HG03469 (cell line): Measurements from ENCODE around the gene CYSRT1.
"Not testable (repeated sequence)": the region's sequence is repeated elsewhere in the genome, so short reads cannot be mapped to it uniquely, and the experiment has no call there.

Experiments used
- ATAC-seq: cut with Tn5 transposase; IDR thresholded peaks from one replicate; pipeline ENCODE4 v1.9.1; 2021; ENCODE audit warnings: mild to moderate bottlenecking, moderate library complexity, moderate number of reproducible peaks; ENCODE audit not compliant: unreplicated experiment

CYSRT1 gene

DNA sequence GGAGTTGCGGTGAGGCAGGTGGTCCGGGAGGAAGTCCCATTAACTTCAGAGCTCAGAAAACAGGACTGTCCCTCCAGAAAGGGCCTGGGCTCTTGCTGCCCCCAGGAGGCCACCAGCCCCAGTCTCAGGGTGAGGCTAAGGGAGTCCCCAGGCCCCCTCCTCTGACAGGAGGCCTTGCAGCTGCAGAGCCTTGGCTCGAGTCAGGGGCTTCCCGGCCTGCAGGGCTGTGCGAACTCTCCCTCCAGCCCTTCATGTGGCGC lies 22.9 kb downstream of the CYSRT1 start:
- no peak for ATAC-seq

DNA sequence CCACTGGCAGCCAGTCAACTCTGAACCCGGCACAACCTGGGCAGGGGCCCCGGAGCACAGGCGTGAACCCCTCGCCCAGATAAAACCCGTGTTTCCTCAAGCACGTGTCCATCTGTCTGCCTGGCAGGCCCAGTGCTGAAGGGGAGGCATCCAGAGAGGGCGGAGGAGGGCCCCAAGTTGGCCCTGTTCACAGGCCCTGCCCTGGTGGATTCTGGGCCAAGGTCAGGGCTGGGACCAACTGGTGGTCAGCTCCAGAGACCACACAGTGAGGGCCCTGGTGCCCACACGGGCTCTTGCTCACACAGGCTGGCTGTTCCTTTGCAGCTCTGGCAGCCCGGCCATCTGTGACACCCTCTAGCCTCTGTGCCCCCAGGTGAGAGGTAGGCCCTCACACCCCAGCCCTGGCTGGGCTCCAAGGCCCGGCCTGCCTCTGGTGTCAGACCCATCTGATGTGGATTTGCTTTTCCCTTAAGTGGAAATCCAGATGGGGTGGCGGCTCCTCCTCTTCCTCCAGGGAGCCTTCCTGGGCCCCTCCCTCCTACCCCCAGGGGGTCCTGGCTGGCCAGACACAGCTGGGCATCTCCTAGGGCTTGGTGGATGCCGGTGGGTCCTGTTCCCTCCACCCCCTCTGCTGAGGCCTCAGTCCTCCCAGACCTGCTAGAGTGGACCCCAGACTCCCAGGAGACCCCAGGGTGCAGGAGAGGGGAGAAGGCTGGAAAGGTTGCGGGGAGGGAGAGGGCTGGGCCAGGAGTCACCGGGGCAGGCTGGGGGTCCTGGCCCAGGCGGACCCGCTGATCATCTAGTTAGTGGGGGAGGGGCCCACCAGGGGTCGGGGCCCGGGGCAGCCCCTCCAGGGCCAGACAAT lies 25.6 kb downstream of the CYSRT1 start:
- ATAC-seq = no peak

DNA sequence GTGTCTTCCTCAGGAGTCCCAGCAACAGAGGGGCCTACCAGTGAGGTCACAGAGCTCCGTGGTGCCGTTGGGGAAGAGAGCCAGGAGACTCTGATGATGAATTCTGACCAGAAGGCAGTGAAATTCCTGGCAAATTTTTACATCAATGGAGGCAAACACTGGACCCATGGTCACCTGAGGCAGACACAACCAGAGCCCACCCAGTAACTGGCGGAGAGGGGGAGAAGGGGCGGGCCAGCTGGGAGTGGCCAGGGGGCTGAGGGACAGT lies 26.2 kb downstream of the CYSRT1 start, which contains the start of gene STPG3:
TSS of gene STPG3 (plus strand) at position 93 of the 268 bp plus-strand sequence. CDS start at position 94, 1 bp downstream.
- no peak for ATAC-seq

DNA sequence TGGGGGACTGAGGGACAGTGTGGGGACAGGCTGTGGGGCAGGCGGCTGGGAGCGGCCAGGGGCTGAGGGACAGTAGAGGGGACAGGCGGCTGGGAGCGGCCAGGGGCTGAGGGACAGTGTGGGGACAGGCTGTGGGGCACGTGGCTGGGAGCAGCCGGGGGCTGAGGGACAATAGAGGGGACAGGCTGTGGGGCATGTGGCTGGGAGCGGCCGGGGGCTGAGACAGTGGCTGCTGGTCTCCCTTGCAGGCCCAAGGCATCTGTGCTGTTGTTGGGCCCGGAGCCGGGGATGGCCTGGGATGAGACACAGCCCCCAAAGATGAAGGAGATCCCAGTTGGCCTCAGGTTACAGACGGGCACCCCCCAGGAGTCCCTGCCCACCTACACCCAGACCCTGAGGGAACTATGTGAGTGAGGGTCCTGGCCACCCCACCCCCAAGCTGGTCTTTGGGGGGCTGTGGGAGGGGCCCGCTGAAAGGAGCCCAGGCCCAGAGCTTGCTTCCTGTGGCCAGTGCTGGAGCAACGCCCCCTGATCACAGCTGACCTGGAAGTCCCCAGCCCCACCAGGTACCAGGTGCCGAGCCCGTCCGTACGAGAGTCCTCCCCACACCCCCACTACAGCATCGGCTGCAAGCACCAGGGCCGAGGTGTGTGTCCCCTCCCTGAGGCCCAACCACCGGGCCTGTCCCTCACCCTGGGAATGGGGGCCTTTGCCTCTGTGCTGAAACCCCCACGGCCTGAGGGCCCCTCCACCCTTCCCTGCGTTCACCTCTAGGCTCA lies 26.7 kb downstream of the CYSRT1 start:
- no peak for ATAC-seq

DNA sequence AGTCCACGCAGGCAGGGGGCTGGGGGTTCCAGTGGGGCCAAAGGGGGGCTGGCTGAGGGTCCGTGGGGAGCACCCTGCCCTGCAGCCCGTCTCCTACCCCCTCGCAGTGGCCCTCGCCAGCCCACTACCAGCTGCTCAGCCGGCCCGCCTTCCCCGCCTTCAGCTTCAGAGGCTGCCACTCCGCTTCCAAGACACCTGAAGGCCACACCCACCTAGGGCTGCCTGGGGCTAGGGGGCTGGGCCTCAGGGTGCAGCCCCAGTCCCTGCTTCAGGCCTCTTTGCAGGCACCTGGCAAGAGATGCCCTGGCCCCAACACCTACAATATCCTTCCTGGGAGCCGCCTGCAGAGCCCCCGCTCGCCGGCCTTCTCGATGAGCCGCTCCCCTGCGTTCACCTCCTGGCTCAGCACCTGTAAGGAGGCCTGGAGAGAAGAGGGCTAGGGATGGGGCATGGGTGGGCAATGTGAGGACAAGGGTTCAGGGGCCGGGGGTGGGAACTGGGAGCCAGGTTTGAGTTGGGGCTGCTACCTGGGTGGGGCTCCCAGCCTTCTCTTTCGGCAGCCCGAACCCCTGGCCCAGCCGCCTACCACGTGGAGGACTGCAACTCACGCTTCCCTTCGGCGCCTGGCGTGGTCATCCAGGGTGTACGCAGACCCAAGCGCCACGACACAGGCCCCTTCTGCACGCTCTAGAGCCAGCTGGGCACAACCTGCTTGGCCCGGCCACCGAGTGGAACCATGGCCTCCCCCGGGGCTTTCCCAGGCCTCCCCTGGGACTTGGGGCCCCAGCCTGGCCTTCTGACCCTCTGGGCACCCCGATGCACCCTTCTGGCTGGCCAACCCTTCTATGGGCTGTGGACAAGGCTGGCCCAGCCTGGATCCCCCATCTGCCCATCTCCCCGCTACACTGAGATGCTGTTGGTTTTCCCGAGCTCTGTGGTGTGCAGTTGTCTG lies 27.9 kb downstream of the CYSRT1 start:
- ATAC-seq = no peak

DNA sequence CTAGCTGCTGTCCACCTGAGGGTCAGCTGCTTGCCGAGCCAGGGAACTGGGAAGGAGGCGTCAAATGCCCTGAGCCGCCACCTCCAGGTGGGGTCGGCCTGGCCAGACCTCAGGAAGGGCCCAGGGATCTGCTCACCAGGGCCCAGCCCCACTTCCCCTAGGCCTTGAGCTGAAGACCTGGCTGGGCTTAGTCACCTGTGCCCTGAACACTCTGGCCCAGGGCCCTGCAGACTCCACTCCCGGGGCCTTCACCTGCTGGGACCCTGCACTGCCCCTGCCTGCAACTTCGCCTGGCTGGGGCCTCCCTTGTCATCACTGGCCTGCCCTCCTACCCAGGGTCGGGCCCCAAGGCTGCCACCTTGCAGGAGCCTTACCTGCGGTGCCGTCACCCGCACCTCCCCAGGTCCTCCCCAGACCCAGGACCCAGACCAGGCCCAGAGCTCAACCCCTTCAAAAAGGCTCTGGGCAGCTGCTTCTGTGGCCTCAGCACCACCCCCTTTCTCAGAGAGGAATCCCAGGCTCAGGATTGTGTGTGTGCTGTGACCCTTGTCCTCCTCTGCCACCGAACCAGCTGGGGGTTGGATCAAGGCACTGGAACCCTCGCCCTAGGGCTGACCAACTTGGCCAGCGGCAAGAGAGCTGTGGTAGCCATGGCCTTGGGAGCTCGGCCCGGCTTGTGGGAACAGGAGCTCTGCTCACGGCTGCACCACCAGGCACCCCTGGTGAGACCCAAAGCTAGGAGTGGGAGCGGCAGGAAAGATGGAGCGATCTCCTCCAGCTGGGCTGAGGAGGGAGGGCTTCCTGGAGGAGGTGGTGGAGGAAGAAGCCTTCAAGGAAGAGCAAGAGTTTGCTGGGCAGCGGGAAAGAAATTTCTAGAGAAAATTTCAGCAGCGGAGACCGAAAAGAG lies 29.0 kb downstream of the CYSRT1 start:
- no peak for ATAC-seq

DNA sequence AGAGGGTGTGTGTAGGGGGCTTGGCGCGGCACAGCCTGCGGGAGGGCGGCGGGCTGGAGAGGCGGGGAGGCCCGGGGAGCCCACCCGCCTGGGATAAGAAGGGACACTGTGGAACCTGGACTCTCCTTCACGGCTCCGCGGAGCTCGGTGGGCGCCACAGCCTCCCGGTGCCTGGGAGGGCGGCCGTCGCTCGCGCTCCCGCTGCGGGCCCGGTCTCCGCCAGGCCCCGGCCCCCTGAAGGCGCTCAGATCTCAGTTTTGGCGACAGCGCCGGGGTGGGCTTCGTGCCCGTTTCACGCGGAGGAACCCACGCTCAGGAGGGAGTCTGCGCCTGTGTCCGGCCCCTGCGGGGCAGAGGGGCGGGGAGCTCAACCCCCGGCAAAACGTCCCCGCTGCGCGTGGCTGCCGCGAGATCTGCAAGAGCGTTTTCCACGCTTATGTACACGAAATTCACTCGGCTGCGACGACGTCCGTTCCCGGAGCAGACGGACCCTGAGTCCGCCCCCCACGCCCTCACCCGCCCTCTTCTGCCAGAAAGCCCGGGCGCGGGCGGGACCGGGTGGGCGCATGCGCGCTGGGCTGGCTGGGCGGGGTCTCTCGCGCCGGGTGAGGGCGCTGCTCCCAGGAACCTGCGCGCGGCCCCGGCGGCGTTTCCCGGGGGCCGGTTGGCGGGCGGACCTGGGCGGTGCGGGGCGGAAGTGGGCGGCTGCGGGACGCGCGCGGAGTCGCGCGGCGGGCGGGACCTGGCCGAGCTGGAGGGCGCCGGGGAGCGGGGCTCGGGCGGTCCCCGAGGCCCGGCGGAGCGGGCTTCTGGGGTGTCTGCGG lies 29.9 kb downstream of the CYSRT1 start, which contains the start of gene NELFB:
TSS of gene NELFB (plus strand) at position 704 of the 824 bp plus-strand sequence.
- peak; percentile 38 for ATAC-seq

DNA sequence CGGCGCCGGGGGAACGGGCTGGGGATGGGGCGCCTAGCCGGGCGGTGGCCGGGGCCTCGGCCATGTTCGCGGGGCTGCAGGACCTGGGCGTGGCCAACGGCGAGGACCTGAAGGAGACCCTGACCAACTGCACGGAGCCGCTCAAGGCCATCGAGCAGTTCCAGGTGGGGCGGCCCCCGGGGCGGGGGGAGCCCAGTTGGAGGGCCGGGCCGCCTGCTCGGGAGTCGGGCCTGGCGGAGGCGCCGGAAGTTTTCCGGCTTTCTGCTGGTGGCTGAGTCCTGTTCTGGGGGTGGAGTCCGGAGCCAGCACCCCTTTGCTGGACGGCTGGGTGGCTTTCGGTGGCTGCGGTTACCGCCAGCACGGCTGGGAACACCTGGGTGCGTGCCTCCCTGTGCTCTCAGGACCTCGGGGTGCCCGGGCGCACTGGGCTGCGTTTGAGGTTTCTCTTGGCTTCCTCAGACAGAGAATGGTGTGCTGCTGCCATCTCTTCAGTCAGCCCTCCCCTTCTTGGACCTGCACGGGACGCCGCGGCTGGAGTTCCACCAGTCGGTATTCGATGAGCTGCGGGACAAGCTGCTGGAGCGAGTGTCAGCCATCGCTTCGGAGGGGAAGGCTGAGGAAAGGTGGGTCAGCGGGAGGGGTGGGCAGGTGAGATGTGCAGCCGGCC lies 30.6 kb downstream of the CYSRT1 start:
- peak; percentile 31 for ATAC-seq

DNA sequence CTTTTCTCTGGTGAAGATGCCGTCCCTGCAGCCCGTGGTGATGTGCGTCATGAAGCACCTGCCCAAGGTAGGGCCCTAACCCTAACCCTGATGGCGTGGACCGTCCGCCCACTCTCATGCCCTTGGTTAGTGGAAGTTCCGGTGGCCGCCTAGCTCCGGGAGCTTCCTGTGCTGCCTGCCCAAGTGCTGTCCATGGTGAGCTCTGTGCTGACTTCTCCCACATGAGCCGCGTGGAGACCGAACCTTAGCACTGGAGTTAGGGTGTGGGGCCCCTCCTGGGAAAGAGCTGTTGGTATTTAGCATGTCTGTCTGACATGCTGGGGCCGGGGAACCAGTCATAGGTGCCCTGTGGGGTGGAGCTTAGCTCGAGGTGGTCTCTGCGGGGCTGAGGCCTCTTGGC lies 31.4 kb downstream of the CYSRT1 start:
- no peak for ATAC-seq

DNA sequence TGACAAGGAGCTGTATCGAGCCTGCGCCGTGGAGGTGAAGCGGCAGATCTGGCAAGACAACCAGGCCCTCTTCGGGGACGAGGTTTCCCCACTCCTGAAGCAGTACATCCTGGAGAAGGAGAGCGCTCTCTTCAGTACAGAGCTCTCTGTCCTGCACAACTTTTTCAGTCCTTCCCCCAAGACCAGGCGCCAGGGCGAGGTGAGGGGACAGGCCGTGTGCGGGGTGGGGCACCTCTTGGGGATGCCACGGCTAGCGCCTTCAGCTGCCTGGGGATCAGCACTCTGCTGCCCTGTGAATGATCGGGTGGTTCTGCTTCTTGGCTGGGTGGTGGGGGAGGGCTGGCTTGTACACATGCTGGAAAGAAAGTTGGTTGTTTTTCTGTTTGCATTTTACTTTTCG lies 31.9 kb downstream of the CYSRT1 start:
- ATAC-seq = no peak

DNA sequence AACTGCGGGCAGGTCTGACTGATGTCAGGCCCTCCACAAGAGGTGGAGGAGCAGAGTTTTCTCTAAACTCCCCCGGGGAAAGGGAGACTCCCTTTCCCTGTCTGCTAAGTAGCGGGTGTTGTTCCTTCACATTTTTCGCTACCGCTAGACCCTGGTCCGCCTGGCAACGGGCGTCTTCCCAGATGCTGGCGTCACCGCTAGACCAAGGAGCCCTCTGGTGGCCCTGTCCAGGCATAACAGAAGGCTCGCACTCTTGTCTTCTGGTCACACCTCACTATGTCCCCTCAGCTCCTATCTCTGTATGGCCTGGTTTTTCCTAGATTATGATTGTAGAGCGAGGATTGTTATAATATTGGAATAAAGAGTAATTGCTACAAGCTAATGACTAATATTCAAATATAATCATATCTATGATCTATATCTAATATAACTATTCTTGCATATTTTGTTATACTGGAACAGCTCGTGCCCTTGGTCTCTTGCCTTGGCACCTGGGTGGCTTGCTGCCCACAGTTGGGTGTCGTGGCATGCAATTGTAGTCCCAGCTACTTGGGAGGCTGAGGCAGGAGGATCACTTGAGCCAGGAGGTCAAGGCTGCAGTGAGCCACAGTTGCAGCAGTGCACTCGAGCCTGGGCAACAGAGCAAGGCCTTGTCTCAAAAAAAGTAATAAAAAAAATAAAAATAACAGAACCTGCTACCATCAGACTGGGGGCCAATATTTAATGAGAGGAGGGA lies 37.4 kb downstream of the CYSRT1 start:
- not testable (repeated sequence) for ATAC-seq

DNA sequence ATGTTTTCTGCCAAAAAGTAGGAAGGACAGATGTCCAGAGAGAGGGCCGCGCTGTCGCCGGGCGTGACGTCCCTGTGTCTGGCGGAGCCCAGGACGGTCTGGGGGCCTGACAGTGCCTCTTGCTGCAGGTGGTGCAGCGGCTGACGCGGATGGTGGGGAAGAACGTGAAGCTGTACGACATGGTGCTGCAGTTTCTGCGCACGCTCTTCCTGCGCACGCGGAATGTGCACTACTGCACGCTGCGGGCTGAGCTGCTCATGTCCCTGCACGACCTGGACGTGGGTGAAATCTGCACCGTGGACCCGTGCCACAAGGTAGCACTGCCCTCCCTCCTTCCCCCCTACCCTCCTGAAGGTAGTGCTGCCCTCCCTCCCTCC lies 37.9 kb downstream of the CYSRT1 start:
- ATAC-seq = no peak

DNA sequence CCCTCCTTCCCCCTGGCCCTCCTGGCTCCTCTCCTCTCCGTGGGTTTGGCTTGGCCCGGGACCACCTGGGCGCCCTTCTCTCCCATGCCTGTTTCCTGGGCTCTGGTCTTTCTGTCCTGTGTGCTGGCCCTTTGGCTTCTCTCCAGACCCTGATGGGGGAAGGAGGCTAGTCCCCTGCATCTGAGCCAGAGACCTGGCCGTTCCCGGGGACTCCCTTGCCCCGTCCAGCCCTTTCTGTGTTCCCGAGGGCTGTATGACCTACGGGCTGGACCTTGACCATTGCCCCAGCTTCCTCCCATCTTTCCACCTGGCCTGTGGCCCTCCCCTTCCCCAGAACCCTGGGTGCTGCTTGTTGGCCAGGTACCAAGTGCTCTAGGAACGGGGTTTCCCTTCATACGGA lies 38.5 kb downstream of the CYSRT1 start:
- ATAC-seq = no peak

DNA sequence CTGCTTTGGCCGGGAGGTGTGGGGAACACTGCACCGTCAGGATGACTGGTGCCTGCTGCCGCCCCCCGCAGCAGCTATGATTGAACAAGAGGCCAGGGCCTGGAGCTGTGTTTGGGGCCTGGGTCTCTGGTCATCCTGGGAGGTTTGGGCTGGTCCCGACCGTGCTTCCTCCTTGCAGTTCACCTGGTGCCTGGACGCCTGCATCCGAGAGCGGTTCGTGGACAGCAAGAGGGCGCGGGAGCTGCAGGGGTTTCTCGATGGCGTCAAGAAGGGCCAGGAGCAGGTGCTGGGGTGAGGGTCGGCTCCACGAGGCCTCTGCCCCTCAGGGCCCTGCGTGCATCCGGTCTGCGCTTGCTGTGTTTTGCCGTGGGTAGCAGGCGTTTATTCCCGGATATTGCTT lies 39.1 kb downstream of the CYSRT1 start:
- ATAC-seq = no peak

DNA sequence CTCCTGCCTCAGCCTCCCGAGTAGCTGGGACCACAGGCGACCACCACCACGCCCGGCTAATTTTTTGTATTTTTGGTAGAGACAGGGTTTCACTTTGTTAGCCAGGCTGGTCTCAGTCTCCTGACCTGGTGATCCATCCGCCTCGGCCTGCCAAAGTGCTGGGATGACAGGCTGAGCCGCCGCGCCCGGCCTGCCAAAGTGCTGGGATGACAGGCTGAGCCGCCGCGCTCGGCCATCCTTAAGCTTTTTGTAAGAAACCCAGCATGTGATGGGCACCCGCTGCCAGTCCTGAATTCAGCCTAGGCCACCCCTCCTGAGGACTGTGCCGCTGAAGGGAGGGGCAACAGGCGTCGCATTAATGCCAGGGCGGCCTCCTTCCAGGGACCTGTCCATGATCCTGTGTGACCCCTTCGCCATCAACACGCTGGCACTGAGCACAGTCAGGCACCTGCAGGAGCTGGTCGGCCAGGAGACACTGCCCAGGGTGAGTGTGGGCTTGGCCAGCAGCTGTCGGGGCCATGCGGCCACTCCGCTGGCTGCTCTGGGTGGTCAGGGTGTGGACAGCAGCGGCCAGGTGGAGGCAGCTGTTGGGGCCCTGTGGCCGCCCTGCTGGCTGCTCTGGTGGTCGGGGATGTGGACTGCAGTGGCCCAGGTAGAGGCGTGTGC lies 40.7 kb downstream of the CYSRT1 start:
- no peak for ATAC-seq

DNA sequence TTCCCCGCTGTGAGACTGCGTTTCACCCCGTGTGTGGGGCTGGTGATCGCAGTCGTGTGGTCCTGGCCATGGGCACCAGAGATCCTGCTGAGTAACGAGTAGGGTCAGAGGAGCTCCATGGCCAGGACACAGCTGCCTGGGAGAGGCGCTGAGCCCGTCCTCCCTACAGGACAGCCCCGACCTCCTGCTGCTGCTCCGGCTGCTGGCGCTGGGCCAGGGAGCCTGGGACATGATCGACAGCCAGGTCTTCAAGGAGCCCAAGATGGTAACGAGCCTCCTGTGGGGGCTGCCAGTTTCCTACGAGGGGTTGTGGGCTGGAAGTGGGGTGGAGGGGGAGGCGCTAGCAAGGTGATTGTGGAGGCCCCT lies 41.2 kb downstream of the CYSRT1 start:
- ATAC-seq = no peak

DNA sequence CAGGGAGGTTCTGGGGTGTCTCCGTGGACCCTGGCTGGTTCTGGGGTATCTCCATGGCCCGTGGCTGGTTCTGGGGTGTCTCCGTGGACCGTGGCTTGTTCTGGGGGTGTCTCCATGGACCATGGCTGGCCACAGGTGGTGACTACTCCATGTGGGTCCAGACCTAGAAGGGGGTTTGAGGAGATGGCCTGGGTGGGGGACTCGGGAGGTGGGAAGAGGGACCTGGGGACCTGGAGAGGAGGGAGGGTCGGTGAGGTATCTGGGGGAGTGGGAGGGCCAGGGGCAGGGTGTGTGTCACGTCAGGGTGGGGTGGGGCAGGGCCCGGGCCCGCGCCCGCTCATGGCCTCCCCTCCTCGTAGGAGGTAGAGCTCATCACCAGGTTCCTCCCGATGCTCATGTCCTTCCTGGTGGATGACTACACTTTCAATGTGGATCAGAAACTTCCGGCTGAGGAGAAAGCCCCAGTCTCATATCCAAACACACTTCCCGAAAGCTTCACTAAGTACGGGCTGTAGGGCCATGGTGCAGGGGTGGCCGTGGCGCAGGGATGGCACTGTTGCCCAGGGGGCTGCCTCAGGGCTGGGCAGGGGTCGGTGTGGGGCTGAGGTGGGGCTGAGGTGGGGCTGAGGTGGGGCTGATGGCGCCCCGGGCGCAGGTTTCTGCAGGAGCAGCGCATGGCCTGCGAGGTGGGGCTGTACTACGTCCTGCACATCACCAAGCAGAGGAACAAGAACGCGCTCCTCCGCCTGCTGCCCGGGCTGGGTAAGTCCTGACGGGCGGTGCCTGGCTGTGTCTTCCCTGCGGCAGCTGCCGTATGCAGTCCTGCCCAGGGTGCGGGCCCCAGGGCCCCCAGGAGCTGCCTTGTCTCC lies 41.8 kb downstream of the CYSRT1 start:
- no peak for ATAC-seq
